Measurements from ENCODE around the gene SLC25A51.
A peak's percentile ranks its signal among the peaks of the same experiment; 100 is the strongest.

SLC25A51 gene

GRCh38 chr9:37943345-37944265 lies 39.7 kb upstream of the SLC25A51 start:
- no peaks in the 10 kb centered on the region for H3K9me3 ChIP-seq
- no peak for DNase-seq (ENCODE audit: low spot score in 2 of 2)
- no peak overlapping the region for H3K4me3 ChIP-seq
- in situ Hi-C loops (cut with MboI; ENCODE audit: low sequenced_read_pairs) = no loop called here
- H3K27me3 ChIP-seq (ENCODE audit: low read depth) = no peaks in the 10 kb centered on the region
- H3K36me3 ChIP-seq (replicated peaks) = peaks cover 25% of the 10 kb centered on the region
- H3K4me1 ChIP-seq = no peaks in the 10 kb centered on the region

DNA sequence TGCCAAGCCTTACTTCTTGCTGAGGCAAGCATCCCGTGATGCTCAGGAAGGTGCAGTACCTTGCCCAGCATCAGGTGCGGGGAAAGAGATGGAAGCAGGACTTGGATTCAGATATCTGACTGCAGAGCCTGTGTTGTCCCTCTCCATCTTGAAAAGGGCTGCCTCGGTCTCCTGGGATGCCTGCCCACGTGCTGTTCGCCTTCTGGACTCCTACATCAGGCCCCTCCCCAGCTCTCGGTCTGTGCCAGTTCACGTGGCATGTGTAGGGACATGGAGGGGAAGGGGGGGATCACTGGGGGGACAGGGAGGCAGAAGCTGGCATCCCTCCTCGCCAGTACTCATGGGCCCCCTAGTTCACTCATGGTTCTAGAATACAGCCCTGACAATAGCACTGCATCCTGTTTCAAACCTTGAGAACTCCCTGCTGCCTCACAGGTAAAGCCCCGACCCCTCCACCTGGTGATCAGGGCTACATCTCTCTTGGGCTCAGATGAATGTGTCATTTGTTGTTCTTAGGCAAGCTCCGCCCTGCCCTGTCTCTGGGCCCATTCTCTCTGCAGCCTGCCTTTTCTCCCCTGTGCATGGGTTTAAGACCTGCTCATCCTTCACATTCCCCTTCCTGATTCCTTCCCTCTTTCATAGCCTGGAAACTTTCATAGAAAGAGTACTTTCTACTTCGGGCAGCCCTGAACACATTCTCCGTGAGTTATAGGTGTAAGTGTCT lies 38.9 kb upstream of the SLC25A51 start:
- H3K36me3 ChIP-seq (replicated peaks) = peaks cover 21% of the 10 kb centered on the region
- no peaks in the 10 kb centered on the region for H3K9me3 ChIP-seq
- no peak overlapping the region for H3K4me3 ChIP-seq
- in situ Hi-C loops (cut with MboI; ENCODE audit: low sequenced_read_pairs) = no loop called here
- DNase-seq (ENCODE audit: low spot score in 2 of 2) = no peak
- no peaks in the 10 kb centered on the region; the same call in 1 of the 2 replicates for H3K4me1 ChIP-seq
- H3K27me3 ChIP-seq (ENCODE audit: low read depth) = no peaks in the 10 kb centered on the region

DNA sequence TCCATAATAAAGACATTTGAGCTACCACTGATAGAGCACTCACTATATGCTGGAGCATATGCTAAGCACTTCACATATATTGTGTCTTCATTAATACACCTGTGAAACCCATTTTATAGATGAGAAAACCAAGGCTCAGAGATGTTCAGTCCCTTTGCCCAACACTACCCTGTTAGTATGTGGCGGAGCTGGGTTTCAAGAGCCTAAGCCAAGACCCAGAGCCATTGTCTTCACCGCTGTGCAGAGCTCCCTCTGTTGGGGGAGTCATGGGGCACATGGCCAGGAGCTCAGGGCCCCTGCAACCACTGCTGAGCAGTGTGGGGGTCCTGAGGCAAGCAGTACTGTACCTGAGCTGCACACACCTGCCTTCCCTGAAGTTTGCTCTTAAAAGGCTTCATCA lies 37.3 kb upstream of the SLC25A51 start:
- peaks cover 7% of the 10 kb centered on the region for H3K36me3 ChIP-seq (replicated peaks)
- no peak for DNase-seq (ENCODE audit: low spot score in 2 of 2)
- no peaks in the 10 kb centered on the region for H3K9me3 ChIP-seq
- no peaks in the 10 kb centered on the region for H3K27me3 ChIP-seq (ENCODE audit: low read depth)
- H3K4me3 ChIP-seq = no peak overlapping the region
- no peaks in the 10 kb centered on the region; the same call in 1 of the 2 replicates for H3K4me1 ChIP-seq
- in situ Hi-C loops (cut with MboI; ENCODE audit: low sequenced_read_pairs) = no loop called here

- no peaks in the 10 kb centered on the region; the same call in 1 of the 2 replicates for H3K4me1 ChIP-seq
- H3K9me3 ChIP-seq = no peaks in the 10 kb centered on the region
- in situ Hi-C loops (cut with MboI; ENCODE audit: low sequenced_read_pairs) = no loop called here
Observed at GRCh38 chr9:37939575-37940095, 35.7 kb upstream of the SLC25A51 start.

GRCh38 chr9:37938121-37938891 lies 34.4 kb upstream of the SLC25A51 start:
- no peaks in the 10 kb centered on the region; the same call in 1 of the 2 replicates for H3K4me1 ChIP-seq
- in situ Hi-C loops (cut with MboI; ENCODE audit: low sequenced_read_pairs) = no loop called here
- no peak for DNase-seq (ENCODE audit: low spot score in 2 of 2)
- no peaks in the 10 kb centered on the region for H3K9me3 ChIP-seq
- no peak overlapping the region for H3K4me3 ChIP-seq
- H3K27me3 ChIP-seq (ENCODE audit: low read depth) = no peaks in the 10 kb centered on the region
- no peaks in the 10 kb centered on the region; the same call in 1 of the 2 replicates for H3K36me3 ChIP-seq (replicated peaks)

More at GRCh38 chr9:37939575-37940095, 35.7 kb upstream of the SLC25A51 start:
- H3K27me3 ChIP-seq (ENCODE audit: low read depth) = no peaks in the 10 kb centered on the region
- DNase-seq (ENCODE audit: low spot score in 2 of 2) = no peak
- H3K4me3 ChIP-seq = no peak overlapping the region
- no peaks in the 10 kb centered on the region; the same call in 1 of the 2 replicates for H3K36me3 ChIP-seq (replicated peaks)

DNA sequence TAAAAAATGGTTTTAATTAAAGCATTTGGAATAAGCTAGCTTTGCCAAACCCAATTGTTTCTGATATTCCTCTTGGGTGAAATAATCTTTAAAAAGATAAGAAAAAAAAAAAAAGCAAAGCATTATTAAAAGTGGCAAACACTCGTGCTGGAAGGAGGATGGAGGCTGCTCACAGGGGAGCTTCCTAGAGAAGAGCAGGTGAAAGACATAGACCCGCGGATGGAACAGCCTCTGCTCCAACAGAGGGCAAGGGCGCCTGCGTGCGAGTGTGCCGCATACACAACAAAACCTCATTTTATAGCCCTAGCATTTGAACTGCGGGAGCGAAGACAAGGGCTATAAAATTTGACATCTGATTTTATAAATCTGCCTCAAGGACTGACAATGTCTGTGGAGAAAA lies 33.4 kb upstream of the SLC25A51 start:
- H3K9me3 ChIP-seq = no peaks in the 10 kb centered on the region
- H3K4me1 ChIP-seq = no peaks in the 10 kb centered on the region; the same call in 1 of the 2 replicates
- in situ Hi-C loops (cut with MboI; ENCODE audit: low sequenced_read_pairs) = no loop called here
- no peaks in the 10 kb centered on the region; the same call in 1 of the 2 replicates for H3K36me3 ChIP-seq (replicated peaks)
- H3K4me3 ChIP-seq = no peak overlapping the region
- no peak for DNase-seq (ENCODE audit: low spot score in 2 of 2)
- no peaks in the 10 kb centered on the region for H3K27me3 ChIP-seq (ENCODE audit: low read depth)

DNA sequence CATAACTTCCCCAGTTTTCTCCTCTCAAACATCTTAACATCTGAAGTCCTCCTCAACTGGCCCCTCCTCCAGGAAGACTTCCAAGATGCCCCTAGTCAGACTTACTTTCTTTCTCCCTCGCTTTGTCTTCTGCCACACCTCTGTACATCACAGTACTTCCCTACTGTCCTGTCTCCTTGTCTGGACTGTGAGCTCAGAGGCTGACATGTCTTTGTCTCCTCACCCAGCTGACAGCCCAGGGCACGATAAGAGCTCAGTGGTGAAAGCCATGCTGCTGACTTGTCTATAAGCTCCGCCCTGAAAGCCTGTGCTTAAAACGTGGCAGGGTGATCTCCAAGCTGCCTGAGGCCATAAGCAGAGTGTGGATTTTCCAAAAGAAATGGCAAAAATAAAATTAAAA lies 33.0 kb upstream of the SLC25A51 start:
- in situ Hi-C loops (cut with MboI; ENCODE audit: low sequenced_read_pairs) = no loop called here
- Histone ChIP-seq H3K36me3 (replicated peaks) (no peaks in the 10 kb centered on the region; the same call in 1 of the 2 replicates), H3K9me3 (no peaks in the 10 kb centered on the region), H3K4me1 (no peaks in the 10 kb centered on the region; the same call in 1 of the 2 replicates), H3K4me3 (no peak overlapping the region), H3K27me3 (ENCODE audit: low read depth) (no peaks in the 10 kb centered on the region)
- DNase-seq (ENCODE audit: low spot score in 2 of 2) = peak in 1 of 2 experiments; percentile 39

DNA sequence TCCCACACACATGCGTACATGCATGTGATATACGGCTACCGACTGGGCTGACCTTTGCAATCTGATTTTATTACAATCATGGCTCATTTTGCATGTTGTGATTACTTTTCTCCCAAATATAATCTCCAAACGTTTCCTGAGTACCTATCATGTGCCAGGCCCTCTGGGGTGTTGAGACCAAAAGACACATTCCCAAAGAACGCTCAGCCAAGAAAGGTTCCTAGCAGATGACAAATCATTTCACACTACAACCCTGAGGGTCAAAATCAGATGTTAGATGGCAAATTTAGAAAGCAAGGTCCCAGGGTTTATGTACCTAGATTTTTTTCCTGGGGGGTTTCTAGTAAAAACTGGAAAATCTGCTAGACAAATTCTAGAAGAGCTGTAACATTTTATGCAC lies 32.4 kb upstream of the SLC25A51 start:
- H3K9me3 ChIP-seq = no peaks in the 10 kb centered on the region
- H3K36me3 ChIP-seq (replicated peaks) = no peaks in the 10 kb centered on the region; the same call in 1 of the 2 replicates
- no peaks in the 10 kb centered on the region; the same call in 1 of the 2 replicates for H3K4me1 ChIP-seq
- H3K27me3 ChIP-seq (ENCODE audit: low read depth) = no peaks in the 10 kb centered on the region
- H3K4me3 ChIP-seq = no peak overlapping the region
- DNase-seq (ENCODE audit: low spot score in 2 of 2) = no peak
- in situ Hi-C loops (cut with MboI; ENCODE audit: low sequenced_read_pairs) = no loop called here

- no peak overlapping the region for H3K4me3 ChIP-seq
- no peaks in the 10 kb centered on the region for H3K27me3 ChIP-seq (ENCODE audit: low read depth)
- no peak for DNase-seq (ENCODE audit: low spot score in 2 of 2)
- no peaks in the 10 kb centered on the region for H3K9me3 ChIP-seq
- H3K4me1 ChIP-seq = no peaks in the 10 kb centered on the region; the same call in 1 of the 2 replicates
- in situ Hi-C loops (cut with MboI; ENCODE audit: low sequenced_read_pairs) = no loop called here
- no peaks in the 10 kb centered on the region for H3K36me3 ChIP-seq (replicated peaks)
Observed at GRCh38 chr9:37935096-37935495, 31.2 kb upstream of the SLC25A51 start.

- DNase-seq (ENCODE audit: low spot score in 2 of 2) = no peak
- H3K4me1 ChIP-seq = peaks cover 16% of the 10 kb centered on the region
- H3K4me3 ChIP-seq = no peak overlapping the region
- H3K9me3 ChIP-seq = no peaks in the 10 kb centered on the region
- in situ Hi-C loops (cut with MboI; ENCODE audit: low sequenced_read_pairs) = no loop called here
- no peaks in the 10 kb centered on the region for H3K27me3 ChIP-seq (ENCODE audit: low read depth)
- H3K36me3 ChIP-seq (replicated peaks) = 0 out of 2 replicates have a peak, but pooled peaks cover 3% of the 10 kb centered on the region
Observed at GRCh38 chr9:37931592-37931991, 27.7 kb upstream of the SLC25A51 start.

DNA sequence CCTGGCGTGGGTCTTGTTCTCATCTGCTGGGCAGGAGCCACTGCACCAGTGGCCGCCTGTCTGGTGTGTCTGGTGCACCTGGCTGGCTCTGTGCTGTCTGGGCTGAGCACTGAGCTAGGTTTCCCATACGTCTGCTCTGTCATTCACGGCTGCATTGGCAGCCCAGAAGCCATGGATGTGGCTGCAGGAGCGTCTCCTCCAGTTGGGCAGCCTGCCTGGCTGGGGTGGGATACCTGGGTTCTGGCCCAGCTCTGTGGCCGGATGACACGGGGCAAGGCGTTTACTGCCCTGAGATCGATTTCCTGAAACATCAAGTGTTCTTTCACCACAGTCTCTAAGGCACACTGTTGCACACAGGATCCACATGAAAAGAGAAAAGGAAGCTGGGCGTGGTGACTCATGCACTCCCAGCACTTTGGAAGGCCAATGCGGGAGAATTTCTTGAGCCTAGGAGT lies 25.5 kb upstream of the SLC25A51 start:
- in situ Hi-C loops (cut with MboI; ENCODE audit: low sequenced_read_pairs) = no loop called here
- Histone ChIP-seq H3K4me3 (no peak overlapping the region), H3K9me3 (no peaks in the 10 kb centered on the region), H3K4me1 (peaks cover 19% of the 10 kb centered on the region), H3K27me3 (ENCODE audit: low read depth) (no peaks in the 10 kb centered on the region), H3K36me3 (replicated peaks) (0 out of 2 replicates have a peak, but pooled peaks cover 3% of the 10 kb centered on the region)
- DNase-seq (ENCODE audit: low spot score in 2 of 2) = no peak

DNA sequence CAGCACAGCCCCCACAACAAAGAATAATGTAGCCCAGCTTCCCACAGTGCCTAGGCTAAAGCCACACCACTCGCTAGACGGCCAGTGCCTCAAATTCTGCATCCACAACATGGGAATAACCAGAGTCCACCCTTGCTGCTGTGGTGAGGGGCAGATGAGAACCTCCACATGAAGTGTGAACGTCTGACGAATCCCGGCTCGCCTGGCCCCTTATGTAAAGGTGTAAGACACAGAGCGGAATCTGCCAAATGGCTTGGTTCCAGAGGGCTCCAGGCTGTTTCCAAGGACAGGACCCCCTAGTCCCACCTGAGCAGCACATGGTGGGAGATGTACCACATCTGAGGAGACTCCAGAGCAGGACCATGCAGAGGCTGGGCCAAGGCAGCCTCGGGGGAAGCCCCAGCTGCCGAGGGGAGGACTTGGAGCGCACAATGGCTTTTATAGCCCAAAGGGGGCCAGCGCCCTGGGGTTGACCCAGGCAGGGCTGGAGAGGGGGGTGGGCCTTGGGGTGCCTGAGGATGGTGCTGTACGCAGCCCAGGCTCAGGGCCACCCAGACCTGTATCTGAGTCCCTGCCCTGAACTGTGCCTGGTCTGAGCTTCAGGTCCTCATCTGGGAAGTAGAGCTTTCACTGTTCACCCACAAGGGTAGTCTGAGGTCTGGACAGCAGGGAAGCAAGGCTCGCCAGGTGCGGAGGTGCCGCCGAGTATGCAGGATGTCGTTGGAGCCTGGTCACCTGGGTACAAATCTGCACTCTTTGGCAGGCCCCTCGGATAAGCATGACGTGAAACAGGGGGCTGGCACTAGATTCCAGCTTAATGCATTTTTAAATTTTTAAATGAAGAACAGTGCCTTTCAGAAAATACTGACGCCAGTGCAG lies 24.9 kb upstream of the SLC25A51 start:
- Histone ChIP-seq H3K4me1 (peaks cover 26% of the 10 kb centered on the region), H3K27me3 (ENCODE audit: low read depth) (no peaks in the 10 kb centered on the region), H3K36me3 (replicated peaks) (0 out of 2 replicates have a peak, but pooled peaks cover 3% of the 10 kb centered on the region), H3K9me3 (no peaks in the 10 kb centered on the region), H3K4me3 (no peak overlapping the region)
- in situ Hi-C loops (cut with MboI; ENCODE audit: low sequenced_read_pairs) = no loop called here
- DNase-seq (ENCODE audit: low spot score in 2 of 2) = no peak
